Central memory CD8-positive, alpha-beta T cell (primary cell): ENCODE measurements around the gene FSD1L.
A peak's percentile ranks its signal among the peaks of the same experiment; 100 is the strongest.

Experiments used
- ATAC-seq: fragments of 150-1000 bp; cut with Tn5 transposase; replicated peaks from 2 replicates; pipeline ENCODE4 v1.10.0; 2022; ENCODE audit warnings: mild to moderate bottlenecking, moderate FRiP score, moderate number of reproducible peaks; ENCODE audit not compliant: poor library complexity, severe bottlenecking; ENCODE audit errors: extremely low read depth
- DNase-seq, 2 donors: peaks; one replicate each; pipeline ENCODE4 v3.0.0; 2021; ENCODE audit warnings: low spot score in 2 of 2
- H3K27ac Mint-ChIP-seq: one replicate; pipeline ENCODE4 v1.8.0; 2022; ENCODE audit warnings: low read depth, mild to moderate bottlenecking, moderate library complexity, mixed read lengths
- H3K27me3 Mint-ChIP-seq: one replicate; pipeline ENCODE4 v1.8.0; 2022; ENCODE audit warnings: mixed read lengths
- H3K36me3 Mint-ChIP-seq: one replicate; pipeline ENCODE4 v1.8.0; 2022; ENCODE audit warnings: mild to moderate bottlenecking, moderate library complexity, mixed read lengths; ENCODE audit not compliant: insufficient read depth
- H3K4me1 Mint-ChIP-seq: one replicate; pipeline ENCODE4 v1.8.0; 2022; ENCODE audit warnings: mixed read lengths
- H3K4me3 Mint-ChIP-seq: one replicate; pipeline ENCODE4 v1.8.0; 2022; ENCODE audit warnings: mild to moderate bottlenecking, moderate library complexity, mixed read lengths
- H3K9me3 Mint-ChIP-seq: one replicate; pipeline ENCODE4 v1.8.0; 2022; ENCODE audit warnings: mixed read lengths

The FSD1L gene

GRCh38 chr9:105447814-105448812 is at the start of gene FSD1L:
Gene FSD1L (plus strand): TSS chr9:105448034. CDS start chr9:105448221, 187 bp downstream.
- no peak within 1 kb of the TSS for H3K27ac Mint-ChIP-seq
- peak; percentile 83 for ATAC-seq
- peak within 1 kb of the TSS; percentile 74 for H3K4me3 Mint-ChIP-seq

GRCh38 chr9:105399117-105399516 is 48.7 kb upstream of the FSD1L start:
- Mint-ChIP-seq H3K27me3 (peaks cover 77% of the 10 kb centered on the region), H3K9me3 (no peaks in the 10 kb centered on the region), H3K4me1 (peaks cover 9% of the 10 kb centered on the region), H3K27ac (no peak overlapping the region), H3K4me3 (no peak overlapping the region), H3K36me3 (no peaks in the 10 kb centered on the region)
- DNase-seq (no peak), ATAC-seq (no peak)

More at GRCh38 chr9:105447814-105448812, at the start of gene FSD1L:
- Mint-ChIP-seq H3K4me1 (peaks cover 11% of the 10 kb centered on the region), H3K9me3 (no peaks in the 10 kb centered on the region), H3K27me3 (no peaks in the 10 kb centered on the region), H3K36me3 (no peaks in the 10 kb centered on the region)
- DNase-seq, result peak; percentile 41 to 42

- H3K27me3 Mint-ChIP-seq, result peaks cover 69% of the 10 kb centered on the region
- ATAC-seq (no peak), DNase-seq (no peak)
- H3K4me3 Mint-ChIP-seq, result no peak overlapping the region
- peaks cover under 1% of the 10 kb centered on the region for H3K9me3 Mint-ChIP-seq
- H3K27ac Mint-ChIP-seq, result no peak overlapping the region
- peaks cover 27% of the 10 kb centered on the region for H3K4me1 Mint-ChIP-seq
- H3K36me3 Mint-ChIP-seq, result peaks cover 7% of the 10 kb centered on the region
These were observed 46.2 kb upstream of the FSD1L start for GRCh38 chr9:105401651-105402050.

- no peak for DNase-seq
- Mint-ChIP-seq H3K4me3 (no peak overlapping the region), H3K36me3 (peaks cover 7% of the 10 kb centered on the region), H3K4me1 (peaks cover 34% of the 10 kb centered on the region), H3K27ac (no peak overlapping the region), H3K27me3 (peaks cover 62% of the 10 kb centered on the region), H3K9me3 (peaks cover 6% of the 10 kb centered on the region)
- no peak for ATAC-seq
These were observed 44.1 kb upstream of the FSD1L start for GRCh38 chr9:105403552-105404248.

- Mint-ChIP-seq H3K36me3 (peaks cover 7% of the 10 kb centered on the region), H3K4me1 (peaks cover 34% of the 10 kb centered on the region), H3K4me3 (peak overlapping the region; percentile 63), H3K27me3 (peaks cover 70% of the 10 kb centered on the region), H3K9me3 (peaks cover 6% of the 10 kb centered on the region), H3K27ac (peak overlapping the region; percentile 72)
- peak; percentile 22 to 68 for DNase-seq
- ATAC-seq, result peak; percentile 93
These were observed 42.2 kb upstream of the FSD1L start for GRCh38 chr9:105405514-105406131.

GRCh38 chr9:105406369-105406768 is 41.5 kb upstream of the FSD1L start:
- Mint-ChIP-seq H3K9me3 (peaks cover 6% of the 10 kb centered on the region), H3K27ac (no peak overlapping the region), H3K4me3 (peak overlapping the region; percentile 63), H3K27me3 (peaks cover 71% of the 10 kb centered on the region), H3K36me3 (peaks cover 7% of the 10 kb centered on the region), H3K4me1 (peaks cover 34% of the 10 kb centered on the region)
- DNase-seq (no peak), ATAC-seq (no peak)

- ATAC-seq (no peak), DNase-seq (no peak)
- H3K4me3 Mint-ChIP-seq, result no peak overlapping the region
- peaks cover 7% of the 10 kb centered on the region for H3K4me1 Mint-ChIP-seq
- peaks cover 64% of the 10 kb centered on the region for H3K27me3 Mint-ChIP-seq
- no peaks in the 10 kb centered on the region for H3K9me3 Mint-ChIP-seq
- peaks cover 5% of the 10 kb centered on the region for H3K36me3 Mint-ChIP-seq
- no peak overlapping the region for H3K27ac Mint-ChIP-seq
These were observed 34.3 kb upstream of the FSD1L start for GRCh38 chr9:105413525-105413924.

- Mint-ChIP-seq H3K27me3 (peaks cover 51% of the 10 kb centered on the region), H3K4me3 (no peak overlapping the region), H3K9me3 (no peaks in the 10 kb centered on the region), H3K4me1 (peaks cover 7% of the 10 kb centered on the region), H3K36me3 (peaks cover 5% of the 10 kb centered on the region), H3K27ac (no peak overlapping the region)
- peak; percentile 40 to 42 for DNase-seq
- ATAC-seq, result peak; percentile 71
These were observed 32.7 kb upstream of the FSD1L start for GRCh38 chr9:105414947-105415661.

GRCh38 chr9:105415662-105415980 is 32.2 kb upstream of the FSD1L start:
- H3K27me3 Mint-ChIP-seq, result peaks cover 46% of the 10 kb centered on the region
- no peak for ATAC-seq
- peaks cover 5% of the 10 kb centered on the region for H3K36me3 Mint-ChIP-seq

GRCh38 chr9:105416840-105417239 is 31.0 kb upstream of the FSD1L start:
- H3K4me3 Mint-ChIP-seq, result no peak overlapping the region
- no peak overlapping the region for H3K27ac Mint-ChIP-seq
- ATAC-seq (no peak), DNase-seq (no peak)
- H3K4me1 Mint-ChIP-seq, result peaks cover 7% of the 10 kb centered on the region
- H3K27me3 Mint-ChIP-seq, result peaks cover 34% of the 10 kb centered on the region
- no peaks in the 10 kb centered on the region for H3K9me3 Mint-ChIP-seq
- peaks cover 5% of the 10 kb centered on the region for H3K36me3 Mint-ChIP-seq

More at GRCh38 chr9:105415662-105415980, 32.2 kb upstream of the FSD1L start:
- DNase-seq, result no peak
- Mint-ChIP-seq H3K9me3 (no peaks in the 10 kb centered on the region), H3K27ac (no peak overlapping the region), H3K4me3 (no peak overlapping the region), H3K4me1 (peaks cover 7% of the 10 kb centered on the region)

GRCh38 chr9:105418588-105419500 is 29.0 kb upstream of the FSD1L start:
- DNase-seq, result no peak
- Mint-ChIP-seq H3K36me3 (peaks cover 1% of the 10 kb centered on the region), H3K27ac (no peak overlapping the region), H3K27me3 (peaks cover 14% of the 10 kb centered on the region), H3K4me3 (no peak overlapping the region), H3K9me3 (no peaks in the 10 kb centered on the region), H3K4me1 (peaks cover 7% of the 10 kb centered on the region)
- no peak for ATAC-seq
